ENCODE measurements around the gene SHC3.

Gene SHC3

DNA sequence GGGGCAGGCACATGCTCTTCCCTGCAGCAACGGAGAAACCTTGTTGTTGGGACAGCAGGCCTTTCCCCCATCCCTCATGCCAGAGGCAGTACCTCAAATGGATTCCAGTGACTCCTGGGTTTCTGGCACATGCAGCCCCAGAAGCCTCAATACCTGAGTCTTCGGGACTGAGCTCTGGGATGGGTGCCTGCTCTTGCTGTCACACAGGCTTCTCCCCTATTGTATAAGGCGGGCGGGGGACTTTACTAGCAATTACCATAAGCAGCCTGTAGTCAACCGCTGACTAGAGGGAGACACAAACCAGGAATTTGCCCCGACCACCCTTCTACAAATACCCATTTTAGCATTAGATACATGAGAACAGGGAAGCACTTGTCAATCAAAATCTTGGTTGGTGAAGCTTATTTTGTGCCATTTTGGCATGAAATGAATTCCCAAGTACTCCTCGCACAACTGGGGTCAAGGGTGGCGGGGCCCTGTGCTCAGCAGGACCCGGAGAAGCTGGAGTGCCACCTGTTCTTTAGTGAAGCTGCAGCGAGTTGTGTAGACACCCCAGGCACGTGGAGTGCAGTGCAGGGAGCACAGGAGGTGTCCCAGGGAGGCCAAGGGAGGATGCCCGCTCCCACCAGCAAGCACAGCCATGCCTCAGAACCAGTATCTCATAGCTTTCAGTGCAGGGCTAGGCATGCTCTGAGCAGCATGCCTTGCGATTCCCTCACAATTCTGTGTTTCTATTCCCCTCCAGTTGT is 166.2 kb downstream of the SHC3 start:
- no peak overlapping the region for H3K27ac ChIP-seq
- TF ChIP-seq, protein P1, sequence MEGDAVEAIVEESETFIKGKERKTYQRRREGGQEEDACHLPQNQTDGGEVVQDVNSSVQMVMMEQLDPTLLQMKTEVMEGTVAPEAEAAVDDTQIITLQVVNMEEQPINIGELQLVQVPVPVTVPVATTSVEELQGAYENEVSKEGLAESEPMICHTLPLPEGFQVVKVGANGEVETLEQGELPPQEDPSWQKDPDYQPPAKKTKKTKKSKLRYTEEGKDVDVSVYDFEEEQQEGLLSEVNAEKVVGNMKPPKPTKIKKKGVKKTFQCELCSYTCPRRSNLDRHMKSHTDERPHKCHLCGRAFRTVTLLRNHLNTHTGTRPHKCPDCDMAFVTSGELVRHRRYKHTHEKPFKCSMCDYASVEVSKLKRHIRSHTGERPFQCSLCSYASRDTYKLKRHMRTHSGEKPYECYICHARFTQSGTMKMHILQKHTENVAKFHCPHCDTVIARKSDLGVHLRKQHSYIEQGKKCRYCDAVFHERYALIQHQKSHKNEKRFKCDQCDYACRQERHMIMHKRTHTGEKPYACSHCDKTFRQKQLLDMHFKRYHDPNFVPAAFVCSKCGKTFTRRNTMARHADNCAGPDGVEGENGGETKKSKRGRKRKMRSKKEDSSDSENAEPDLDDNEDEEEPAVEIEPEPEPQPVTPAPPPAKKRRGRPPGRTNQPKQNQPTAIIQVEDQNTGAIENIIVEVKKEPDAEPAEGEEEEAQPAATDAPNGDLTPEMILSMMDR (conservative IDR thresholded peaks at IDR 0.05) = no peak

DNA sequence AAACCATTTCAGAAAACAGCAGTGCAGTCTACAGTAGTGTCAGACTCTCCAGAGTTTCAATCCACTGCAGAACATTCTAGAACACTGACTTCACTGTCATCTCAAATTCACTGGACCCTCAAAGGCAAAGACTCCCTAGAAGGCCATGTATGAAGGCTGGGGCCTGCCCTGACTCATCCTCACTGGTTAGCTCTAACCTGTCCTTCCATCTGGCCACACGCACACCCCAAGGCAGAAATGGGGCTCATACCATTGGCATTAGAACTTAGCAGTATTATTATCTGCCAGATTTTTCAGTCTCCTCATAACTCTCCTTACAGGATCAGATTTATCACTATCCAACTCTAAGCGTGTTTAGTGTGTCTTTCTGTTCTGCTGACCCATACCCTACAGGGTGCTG is 166.9 kb downstream of the SHC3 start:
- TF ChIP-seq, protein P1 (conservative IDR thresholded peaks at IDR 0.05) = no peak
- H3K27ac ChIP-seq = no peak overlapping the region

DNA sequence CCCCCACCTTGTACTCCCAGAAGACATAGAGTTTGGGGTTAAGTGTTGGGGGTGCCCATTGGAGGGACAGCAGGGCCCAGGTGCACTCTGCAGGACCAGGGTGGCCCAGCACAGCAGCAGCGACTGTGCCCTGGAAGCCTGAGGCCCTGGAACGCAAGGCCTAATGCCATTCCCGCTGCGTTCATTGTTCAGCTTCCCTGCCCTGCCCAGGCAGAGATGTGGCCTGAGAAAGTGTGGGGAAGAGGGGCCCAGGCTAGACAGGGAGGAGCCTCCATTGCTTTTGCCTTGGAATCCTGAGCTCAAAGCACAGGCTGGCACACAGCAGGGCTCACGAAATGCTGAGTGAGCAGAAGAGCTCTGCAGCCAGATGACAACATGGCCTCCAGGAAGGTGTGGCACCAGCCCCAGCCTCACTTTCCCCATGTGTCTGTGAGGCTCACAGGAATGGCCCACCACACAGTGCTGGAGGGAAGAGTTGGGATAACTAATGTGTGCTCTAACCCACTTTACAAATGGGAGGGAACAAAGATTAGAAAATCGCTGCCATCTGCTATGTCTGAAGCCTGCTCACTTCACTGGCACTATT is 168.0 kb downstream of the SHC3 start:
- TF ChIP-seq, protein P1 (conservative IDR thresholded peaks at IDR 0.05) = no peak
- H3K27ac ChIP-seq = no peak overlapping the region

DNA sequence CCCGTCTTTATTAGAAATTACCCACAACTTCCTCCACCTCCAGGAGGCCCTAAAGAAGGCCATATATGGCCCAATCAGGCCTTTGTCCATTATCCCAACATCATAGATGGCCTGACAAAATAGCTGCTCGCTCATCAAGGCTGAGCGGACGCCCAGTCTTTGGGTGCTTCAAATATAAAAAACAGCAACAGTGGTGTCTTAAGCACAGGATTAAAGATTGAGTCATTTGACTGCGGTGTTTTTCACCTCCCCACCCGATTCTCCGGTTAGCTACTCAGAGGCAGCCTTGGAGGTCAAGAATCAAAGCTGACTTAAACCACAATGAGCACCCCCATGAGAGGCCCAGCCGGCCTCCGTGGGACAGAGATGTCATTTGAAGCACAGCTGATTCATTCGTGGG is 168.6 kb downstream of the SHC3 start:
- no peak overlapping the region for H3K27ac ChIP-seq
- TF ChIP-seq, protein P1 (conservative IDR thresholded peaks at IDR 0.05) = no peak

DNA sequence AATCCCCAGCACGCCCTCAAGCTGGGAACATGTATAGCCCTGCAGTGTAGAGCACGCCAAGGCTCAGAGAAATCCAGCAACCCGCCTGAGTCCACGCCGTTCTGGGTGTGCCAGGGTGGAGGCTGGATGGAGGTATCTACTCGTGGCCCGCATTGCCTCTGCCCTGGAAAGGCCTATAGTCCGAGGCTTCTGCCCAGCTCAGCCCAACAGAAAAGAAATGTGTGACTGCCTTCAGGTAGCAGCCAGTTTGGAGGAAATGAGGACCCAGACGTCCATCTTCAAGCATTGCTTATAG is 169.1 kb downstream of the SHC3 start:
- H3K27ac ChIP-seq = no peak overlapping the region
- TF ChIP-seq, protein P1 (conservative IDR thresholded peaks at IDR 0.05) = no peak

DNA sequence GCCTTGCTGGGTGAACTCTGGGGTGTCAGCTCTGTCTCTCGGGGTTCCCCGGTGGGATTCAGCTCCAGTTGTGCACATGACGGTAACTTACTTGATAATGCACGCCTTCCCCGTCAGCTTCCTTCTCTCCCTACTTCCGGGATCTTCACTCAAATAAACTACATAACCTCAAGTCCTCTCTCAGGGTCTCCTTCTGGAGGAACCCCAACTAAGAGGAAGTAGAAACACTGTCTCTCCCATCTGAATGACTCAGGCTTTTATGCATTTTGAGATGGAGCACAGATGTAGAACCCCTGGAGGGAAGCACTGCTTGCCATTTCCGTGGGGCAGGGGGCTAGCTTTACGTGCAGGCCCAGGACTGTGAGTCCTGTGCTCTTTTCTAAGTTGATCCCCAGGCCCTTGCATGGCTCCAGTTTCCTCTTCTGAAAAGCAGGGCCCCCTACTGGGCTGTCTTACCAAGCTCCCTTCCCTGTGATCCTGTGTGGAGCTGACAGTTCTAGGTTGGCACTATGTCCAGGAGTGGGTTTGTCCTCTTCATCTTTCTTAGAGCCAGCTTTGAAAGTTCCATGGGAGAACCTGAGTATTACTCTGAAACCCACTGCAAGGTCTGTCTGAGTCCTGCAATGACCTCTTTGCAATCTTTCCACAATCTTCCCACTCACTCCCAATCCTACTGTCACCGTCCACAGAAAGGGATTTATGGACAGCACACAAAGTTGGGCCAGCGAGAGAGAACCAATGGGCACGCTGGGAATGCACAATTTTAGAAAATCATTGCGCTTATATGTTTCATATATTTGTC is 169.7 kb downstream of the SHC3 start:
- TF ChIP-seq, protein P1 (conservative IDR thresholded peaks at IDR 0.05) = no peak
- no peak overlapping the region for H3K27ac ChIP-seq

DNA sequence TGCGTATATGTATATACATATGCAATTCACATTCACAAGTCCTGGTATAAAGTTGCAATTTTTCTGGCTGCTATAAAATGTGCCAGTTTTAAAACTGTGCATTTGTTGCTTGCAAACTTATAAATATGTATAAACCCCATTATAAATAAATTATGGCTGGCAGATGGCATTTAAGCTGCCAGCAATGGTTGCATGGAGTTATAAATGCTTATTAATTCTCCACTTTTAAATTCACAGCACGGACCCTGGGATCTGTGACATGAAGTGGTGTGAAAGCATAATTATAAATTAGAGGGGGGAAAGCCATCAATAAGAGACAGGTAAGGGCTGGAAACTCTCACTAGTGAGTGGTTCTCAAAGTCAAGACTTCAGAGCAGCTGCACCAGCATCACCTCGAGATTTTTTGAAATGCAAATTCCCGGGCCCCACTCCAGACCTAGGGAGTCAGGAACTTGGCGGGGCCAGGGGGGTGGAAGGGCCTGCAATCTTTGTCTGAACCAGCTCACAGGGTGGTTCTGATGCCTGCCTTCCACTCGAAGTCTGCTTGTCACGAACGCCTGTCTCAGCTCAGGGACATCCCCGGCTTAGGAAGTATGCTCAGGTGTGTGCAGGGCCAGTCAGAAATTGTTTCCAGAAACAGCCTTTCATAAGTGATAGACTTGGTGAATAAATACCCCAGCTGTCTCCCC is 170.4 kb downstream of the SHC3 start:
- H3K27ac ChIP-seq = no peak overlapping the region
- TF ChIP-seq, protein P1 (conservative IDR thresholded peaks at IDR 0.05) = no peak

All from VCaP (cell line).